Measurements from ENCODE around the gene STOM. TPM values are rescaled to one million over a fixed set of nuclear protein-coding genes. Genes with fewer than 3 reads are reported as not detected.

STOM gene
- total and polyA plus RNA-seq, 2 donors from 2014 or later = 165 to 229 TPM

GRCh38 chr9:121326130-121326838, 43.8 kb downstream of the STOM start:
- peaks cover 9 to 57% (median 47%) of the 10 kb centered on the region in 3 donors for H3K36me3 ChIP-seq (ENCODE audit: control insufficient read depth in 2 of 3, insufficient read depth in 3 of 3, low read length in 3 of 3)
- peak in 3 of 5 donors; percentile 28 to 89 (median 68) for DNase-seq

GRCh38 chr9:121325387-121325786, 44.7 kb downstream of the STOM start:
- intact Hi-C loops (cut with DNase I) = no loop called here
- Histone ChIP-seq H3K36me3 (ENCODE audit: control insufficient read depth in 2 of 3, insufficient read depth in 3 of 3, low read length in 3 of 3) (peaks cover 7 to 55% (median 47%) of the 10 kb centered on the region in 3 donors), H3K9me3 (ENCODE audit: control insufficient read depth in 2 of 3, insufficient read depth in 1 of 3, low read length in 3 of 3) (no peaks in the 10 kb centered on the region), H3K4me3 (ENCODE audit: low read length in 3 of 3) (no peak overlapping the region), H3K27me3 (ENCODE audit: control insufficient read depth, insufficient read depth, low read length) (no peaks in the 10 kb centered on the region), H3K9ac (ENCODE audit: low read length in 3 of 3) (no peak overlapping the region), H3K4me1 (ENCODE audit: control insufficient read depth in 2 of 3, insufficient read depth in 2 of 3, low read depth in 1 of 3, low read length in 3 of 3) (peaks cover 0 to 2% (median 0%) of the 10 kb centered on the region in 3 donors), H3K27ac (ENCODE audit: low read depth in 2 of 2, low read length in 2 of 2) (peak overlapping the region; percentile 75 to 86)
- FAIRE-seq (no peak), DNase-seq (no peak)
- no peak for TF ChIP-seq CTCF (IDR thresholded peaks at IDR 0.05; ENCODE audit: borderline replicate concordance, extremely low read depth, insufficient read depth)

More at GRCh38 chr9:121326130-121326838, 43.8 kb downstream of the STOM start:
- intact Hi-C loops (cut with DNase I) = no loop called here
- H3K27me3 ChIP-seq (ENCODE audit: control insufficient read depth, insufficient read depth, low read length) = no peaks in the 10 kb centered on the region
- H3K4me3 ChIP-seq (ENCODE audit: low read length in 3 of 3) = no peak overlapping the region
- no peak for TF ChIP-seq CTCF (IDR thresholded peaks at IDR 0.05; ENCODE audit: borderline replicate concordance, extremely low read depth, insufficient read depth)
- no peak for FAIRE-seq
- peaks cover 0 to 2% (median 0%) of the 10 kb centered on the region in 3 donors for H3K4me1 ChIP-seq (ENCODE audit: control insufficient read depth in 2 of 3, insufficient read depth in 2 of 3, low read depth in 1 of 3, low read length in 3 of 3)
- peak overlapping the region in 1 of 3 donors; percentile 55 for H3K9ac ChIP-seq (ENCODE audit: low read length in 3 of 3)
- peak overlapping the region; percentile 75 to 86 for H3K27ac ChIP-seq (ENCODE audit: low read depth in 2 of 2, low read length in 2 of 2)
- H3K9me3 ChIP-seq (ENCODE audit: control insufficient read depth in 2 of 3, insufficient read depth in 1 of 3, low read length in 3 of 3) = no peaks in the 10 kb centered on the region

DNA sequence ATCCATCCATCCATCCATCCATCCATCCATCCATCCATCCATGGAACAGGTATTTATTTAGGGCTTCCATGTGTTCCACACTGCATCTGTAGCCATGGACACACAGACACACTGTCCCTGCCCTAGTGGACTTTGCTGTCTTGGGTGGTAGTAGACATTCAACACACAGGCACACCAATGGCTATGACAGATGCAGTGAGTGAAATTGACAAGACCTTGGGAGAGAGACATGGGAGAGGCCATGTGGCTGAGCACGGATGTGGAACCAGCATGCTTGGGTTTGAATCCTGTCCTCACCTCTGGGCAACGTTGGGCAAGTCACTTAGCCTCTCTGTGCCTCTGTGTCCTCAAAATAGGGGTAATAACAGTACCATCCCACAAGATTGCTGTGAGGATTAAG, 45.3 kb downstream of the STOM start:
- no peak for FAIRE-seq
- Histone ChIP-seq H3K4me1 (ENCODE audit: control insufficient read depth in 2 of 3, insufficient read depth in 2 of 3, low read depth in 1 of 3, low read length in 3 of 3) (peaks cover 0 to 2% (median 0%) of the 10 kb centered on the region in 3 donors), H3K27me3 (ENCODE audit: control insufficient read depth, insufficient read depth, low read length) (no peaks in the 10 kb centered on the region), H3K9me3 (ENCODE audit: control insufficient read depth in 2 of 3, insufficient read depth in 1 of 3, low read length in 3 of 3) (no peaks in the 10 kb centered on the region), H3K4me3 (ENCODE audit: low read length in 3 of 3) (no peak overlapping the region), H3K9ac (ENCODE audit: low read length in 3 of 3) (no peak overlapping the region), H3K27ac (ENCODE audit: low read depth in 2 of 2, low read length in 2 of 2) (peak overlapping the region; percentile 45 to 86), H3K36me3 (ENCODE audit: control insufficient read depth in 2 of 3, insufficient read depth in 3 of 3, low read length in 3 of 3) (peaks cover 7 to 50% (median 45%) of the 10 kb centered on the region in 3 donors)
- TF ChIP-seq CTCF (IDR thresholded peaks at IDR 0.05; ENCODE audit: borderline replicate concordance, extremely low read depth, insufficient read depth) = no peak
- no peak for DNase-seq
- intact Hi-C loops (cut with DNase I) = no loop called here
